Measurements from ENCODE around the gene PRKCH.
"Not testable (repeated sequence)": the region's sequence is repeated elsewhere in the genome, so short reads cannot be mapped to it uniquely, and the experiment has no call there.

PRKCH gene

DNA sequence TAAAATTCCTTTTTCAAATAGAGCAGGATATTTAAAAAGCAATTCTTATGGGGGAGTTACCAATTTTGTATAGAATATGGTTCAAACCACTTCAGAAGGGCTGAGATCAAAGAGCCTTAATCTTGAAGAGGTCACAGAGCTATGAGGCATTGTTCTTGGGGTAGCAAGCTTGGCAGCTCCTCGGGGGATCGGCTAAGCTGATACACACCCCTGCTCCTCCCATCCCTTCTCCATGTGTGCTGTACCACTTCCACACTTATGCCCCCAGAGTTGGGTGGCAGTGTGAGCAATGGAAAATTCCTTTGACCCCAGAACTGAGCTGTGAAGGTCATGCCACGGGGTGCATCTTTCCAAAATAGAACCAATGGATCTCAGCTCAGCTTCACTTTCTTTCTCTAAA lies 25.2 kb upstream of the PRKCH start:
- H3K4me3 Mint-ChIP-seq: peak overlapping the region; percentile 37
- ATAC-seq (peak; percentile 87), DNase-seq (no peak)
- peaks cover 51% of the 10 kb centered on the region for H3K4me1 Mint-ChIP-seq
- H3K36me3 Mint-ChIP-seq (ENCODE audit: low read depth): no peaks in the 10 kb centered on the region
- no peaks in the 10 kb centered on the region for H3K9me3 Mint-ChIP-seq
- H3K27me3 Mint-ChIP-seq: no peaks in the 10 kb centered on the region
- peak overlapping the region; percentile 68 for H3K27ac Mint-ChIP-seq

DNA sequence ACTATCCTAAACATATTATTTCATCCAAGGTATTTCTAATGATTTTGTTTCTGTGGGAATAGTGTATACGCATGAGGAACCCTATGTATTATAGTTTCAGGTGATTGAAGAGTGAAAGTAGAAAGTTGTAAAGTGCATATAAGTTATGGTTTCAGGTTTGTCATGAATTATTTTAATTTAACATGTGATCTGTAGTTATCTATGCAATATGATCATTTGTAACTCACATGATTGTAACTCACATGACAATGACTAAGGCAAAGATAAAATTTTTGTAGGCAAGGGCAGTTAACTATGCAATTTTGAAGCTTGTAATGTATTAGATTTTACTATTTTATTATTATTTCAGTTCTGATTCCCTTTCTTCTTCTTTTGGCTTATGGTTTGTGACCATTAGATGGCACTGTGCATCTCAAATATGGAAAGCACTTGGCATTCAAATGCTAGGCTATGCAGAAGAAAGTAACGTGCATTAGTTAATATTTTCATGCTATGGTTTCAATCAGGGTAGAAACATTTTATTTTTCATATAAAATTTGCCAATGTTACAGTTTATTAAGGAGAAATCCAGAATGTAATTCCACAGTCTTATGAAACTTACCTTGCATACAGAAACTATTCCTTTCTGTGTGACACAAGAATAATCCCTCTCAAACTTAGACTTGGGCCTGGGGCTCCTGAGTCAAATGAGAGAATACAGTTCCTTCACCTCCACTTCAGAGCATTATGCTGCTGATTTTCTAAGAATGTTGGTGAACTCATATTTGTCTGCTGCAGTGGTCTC lies 24.5 kb upstream of the PRKCH start:
- peak overlapping the region; percentile 68 for H3K27ac Mint-ChIP-seq
- no peaks in the 10 kb centered on the region for H3K9me3 Mint-ChIP-seq
- ATAC-seq: no peak
- no peaks in the 10 kb centered on the region for H3K27me3 Mint-ChIP-seq
- peak overlapping the region; percentile 37 for H3K4me3 Mint-ChIP-seq
- no peaks in the 10 kb centered on the region for H3K36me3 Mint-ChIP-seq (ENCODE audit: low read depth)
- no peak for DNase-seq
- peaks cover 51% of the 10 kb centered on the region for H3K4me1 Mint-ChIP-seq

DNA sequence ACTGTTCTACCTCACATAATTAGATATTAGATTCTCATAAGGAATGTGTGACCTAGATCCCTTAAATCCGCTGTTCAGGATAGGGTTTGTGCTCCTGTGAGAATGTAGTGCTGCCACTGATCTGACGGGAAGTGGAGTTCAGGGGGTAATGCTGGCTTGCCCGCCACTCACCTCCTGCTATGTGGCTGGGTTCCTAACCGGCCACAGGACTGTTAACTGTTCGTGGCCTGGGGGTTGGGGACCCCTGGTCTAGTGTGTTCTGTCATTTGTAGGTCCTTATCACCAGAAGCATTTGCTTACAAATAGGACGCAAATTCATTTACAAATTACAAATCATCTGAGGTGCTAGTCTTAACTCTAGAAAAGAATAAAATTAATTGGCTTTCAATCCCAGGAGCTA lies 23.8 kb upstream of the PRKCH start:
- ATAC-seq (no peak), DNase-seq (no peak)
- Mint-ChIP-seq H3K9me3 (peaks cover 2% of the 10 kb centered on the region), H3K36me3 (ENCODE audit: low read depth) (no peaks in the 10 kb centered on the region), H3K4me1 (peaks cover 51% of the 10 kb centered on the region), H3K27ac (peak overlapping the region; percentile 66), H3K27me3 (no peaks in the 10 kb centered on the region), H3K4me3 (no peak overlapping the region)

DNA sequence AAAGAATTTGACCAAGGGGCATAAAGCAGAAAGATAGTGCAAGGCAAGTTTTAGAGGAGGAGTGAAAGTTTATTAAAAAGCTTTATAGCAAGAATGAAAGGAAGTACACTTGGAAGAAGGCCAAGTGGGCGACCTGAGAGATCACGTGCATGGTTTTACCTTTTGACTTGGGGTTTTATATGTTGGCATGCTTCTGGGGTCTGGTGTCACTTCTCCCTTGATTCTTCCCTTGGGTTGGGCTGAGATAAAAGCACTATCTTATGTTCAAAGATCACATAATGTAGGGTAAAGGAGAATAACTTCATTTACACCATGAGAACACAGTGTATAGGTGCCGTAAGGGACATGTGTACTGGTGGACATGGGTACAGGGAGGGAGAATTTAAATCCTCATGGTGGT lies 22.6 kb upstream of the PRKCH start:
- Mint-ChIP-seq H3K9me3 (peaks cover 4% of the 10 kb centered on the region), H3K36me3 (ENCODE audit: low read depth) (peaks cover 5% of the 10 kb centered on the region), H3K4me3 (no peak overlapping the region), H3K27me3 (no peaks in the 10 kb centered on the region), H3K4me1 (peaks cover 51% of the 10 kb centered on the region), H3K27ac (peak overlapping the region; percentile 16)
- no peak for ATAC-seq
- DNase-seq: no peak

DNA sequence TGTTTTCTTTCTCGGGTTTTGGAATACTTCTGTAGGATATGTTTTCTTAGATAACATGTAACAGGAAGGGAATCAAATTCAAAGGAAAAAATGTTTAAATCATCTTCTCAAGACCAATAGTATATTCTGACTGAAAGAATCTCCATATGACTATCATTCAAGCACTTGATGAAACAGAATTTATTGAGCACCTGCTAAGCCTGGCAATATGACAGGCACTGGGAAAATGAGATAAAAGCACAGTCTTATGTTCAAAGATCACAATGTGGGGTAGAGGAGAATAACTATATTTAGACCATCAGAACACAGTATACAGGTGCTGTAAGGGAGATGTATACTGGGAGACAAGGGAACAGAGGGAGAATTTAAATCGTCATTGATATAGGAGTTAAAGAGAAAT lies 21.2 kb upstream of the PRKCH start:
- Mint-ChIP-seq H3K27ac (no peak overlapping the region), H3K4me3 (no peak overlapping the region), H3K36me3 (ENCODE audit: low read depth) (peaks cover 10% of the 10 kb centered on the region), H3K9me3 (peaks cover 4% of the 10 kb centered on the region), H3K4me1 (peaks cover 51% of the 10 kb centered on the region), H3K27me3 (no peaks in the 10 kb centered on the region)
- ATAC-seq: no peak
- DNase-seq: no peak

DNA sequence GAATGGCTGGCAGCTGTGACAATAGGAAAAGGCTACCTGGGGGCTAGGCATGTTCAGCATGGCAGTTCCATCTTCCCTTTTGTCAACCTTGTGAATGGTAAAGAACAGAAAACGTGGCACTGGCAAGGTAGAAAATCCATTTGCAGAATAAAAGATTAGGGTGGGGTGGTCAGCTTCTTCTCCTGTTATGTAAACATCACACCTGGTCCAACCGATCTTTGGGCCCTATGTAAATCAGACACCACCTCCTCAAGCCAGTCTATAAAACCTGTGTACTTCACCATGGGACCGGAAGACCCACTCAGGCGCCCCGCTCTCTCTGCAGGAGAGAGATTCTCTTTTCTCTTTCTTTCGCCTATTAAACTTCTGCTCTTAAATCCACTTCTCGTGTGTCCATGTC lies 20.6 kb upstream of the PRKCH start:
- no peaks in the 10 kb centered on the region for H3K27me3 Mint-ChIP-seq
- H3K36me3 Mint-ChIP-seq (ENCODE audit: low read depth): peaks cover 13% of the 10 kb centered on the region
- peaks cover 47% of the 10 kb centered on the region for H3K4me1 Mint-ChIP-seq
- H3K9me3 Mint-ChIP-seq: peaks cover 8% of the 10 kb centered on the region
- H3K27ac Mint-ChIP-seq: no peak overlapping the region
- DNase-seq (no peak), ATAC-seq (no peak)
- no peak overlapping the region for H3K4me3 Mint-ChIP-seq

DNA sequence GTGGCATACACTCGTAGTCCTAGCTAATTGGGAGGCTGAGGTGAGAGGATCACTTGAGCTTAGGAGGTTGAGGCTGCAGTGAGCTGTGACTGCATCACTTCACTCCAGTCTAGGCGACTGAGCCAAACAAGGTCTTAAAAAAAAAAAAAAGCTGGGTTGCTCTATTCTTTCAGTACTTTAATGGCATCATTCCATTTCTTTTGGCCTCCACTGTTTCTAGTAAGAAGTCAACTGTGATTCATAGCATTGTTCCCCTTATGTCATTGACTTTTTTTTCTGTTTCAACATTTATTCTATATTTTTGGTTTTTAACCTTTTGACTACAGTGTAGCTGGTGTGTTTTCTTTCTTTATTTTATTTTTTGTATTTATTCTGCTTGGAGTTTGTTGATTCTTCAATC lies 16.7 kb upstream of the PRKCH start:
- no peaks in the 10 kb centered on the region for H3K27me3 Mint-ChIP-seq
- H3K4me1 Mint-ChIP-seq: peaks cover 16% of the 10 kb centered on the region
- DNase-seq: no peak
- no peak overlapping the region for H3K4me3 Mint-ChIP-seq
- H3K9me3 Mint-ChIP-seq: peaks cover 19% of the 10 kb centered on the region
- H3K36me3 Mint-ChIP-seq (ENCODE audit: low read depth): peaks cover 31% of the 10 kb centered on the region
- H3K27ac Mint-ChIP-seq: no peak overlapping the region
- ATAC-seq: no peak

DNA sequence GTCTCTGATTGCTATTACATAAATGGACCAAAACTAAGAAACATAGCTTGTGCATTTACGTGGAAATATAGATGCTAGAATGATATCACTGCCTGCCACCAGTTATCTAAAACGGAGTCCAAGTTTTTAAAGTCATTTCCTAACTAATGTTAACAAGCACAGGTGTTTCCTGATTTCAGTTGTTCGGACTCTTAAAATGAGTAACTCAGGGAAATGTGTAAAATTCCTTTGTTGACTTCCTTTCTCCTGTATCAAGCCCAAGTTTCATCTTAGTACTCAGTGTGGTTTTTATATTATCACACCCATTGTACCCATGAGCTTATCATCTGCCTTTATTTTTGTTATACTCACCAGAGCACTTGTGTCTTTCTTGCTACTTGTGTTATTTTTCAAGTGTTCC lies 13.2 kb upstream of the PRKCH start:
- DNase-seq (no peak), ATAC-seq (no peak)
- H3K36me3 Mint-ChIP-seq (ENCODE audit: low read depth): peaks cover 50% of the 10 kb centered on the region
- peaks cover 33% of the 10 kb centered on the region for H3K9me3 Mint-ChIP-seq
- no peak overlapping the region for H3K4me3 Mint-ChIP-seq
- no peak overlapping the region for H3K27ac Mint-ChIP-seq
- peaks cover 16% of the 10 kb centered on the region for H3K4me1 Mint-ChIP-seq
- no peaks in the 10 kb centered on the region for H3K27me3 Mint-ChIP-seq

DNA sequence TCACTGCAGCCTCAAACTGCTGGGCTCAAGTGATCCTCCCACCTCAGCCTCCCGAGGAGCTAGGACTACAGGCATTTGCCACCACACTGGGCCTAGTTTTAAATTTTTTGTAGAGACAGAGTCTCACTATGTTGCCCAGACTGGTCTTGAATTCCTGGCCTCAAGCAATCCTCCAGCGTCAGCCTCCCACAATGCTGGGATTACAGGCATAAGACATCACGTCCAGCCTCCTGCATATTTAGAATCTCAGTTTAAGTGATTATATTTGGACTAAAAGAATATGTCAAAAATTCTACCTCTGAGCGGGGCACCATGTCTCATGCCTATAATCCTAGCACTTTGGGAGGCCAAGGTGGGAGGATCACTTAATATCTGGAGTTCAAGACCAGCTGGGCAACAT lies 12.7 kb upstream of the PRKCH start:
- not testable (repeated sequence) for DNase-seq, H3K27me3 Mint-ChIP-seq, ATAC-seq, H3K27ac Mint-ChIP-seq, H3K4me3 Mint-ChIP-seq
- Mint-ChIP-seq H3K36me3 (ENCODE audit: low read depth) (peaks cover 49% of the 10 kb centered on the region), H3K9me3 (peaks cover 38% of the 10 kb centered on the region), H3K4me1 (peaks cover 16% of the 10 kb centered on the region)

DNA sequence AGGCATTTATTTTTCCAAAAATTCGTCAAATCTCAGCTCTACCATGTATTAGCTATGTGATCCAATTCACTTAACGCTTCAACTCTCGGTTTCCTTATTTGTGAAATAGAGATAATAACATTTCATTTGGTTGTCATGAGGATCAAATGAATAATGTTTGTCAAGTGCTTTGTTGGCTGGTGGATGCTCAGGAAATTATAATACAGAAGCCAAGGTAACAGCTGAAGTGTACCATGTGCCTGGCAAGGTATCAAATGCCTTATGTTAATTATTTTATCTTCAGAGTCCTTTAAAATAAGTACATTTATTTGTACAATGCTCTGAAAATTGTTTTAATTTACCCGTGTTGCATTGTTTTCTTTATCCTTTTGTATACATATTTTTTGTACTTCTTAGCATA lies 6.1 kb upstream of the PRKCH start:
- Mint-ChIP-seq H3K36me3 (ENCODE audit: low read depth) (peaks cover 26% of the 10 kb centered on the region), H3K27me3 (no peaks in the 10 kb centered on the region), H3K4me1 (peaks cover 9% of the 10 kb centered on the region), H3K27ac (no peak overlapping the region), H3K9me3 (peaks cover 33% of the 10 kb centered on the region), H3K4me3 (no peak overlapping the region)
- ATAC-seq: no peak
- no peak for DNase-seq

DNA sequence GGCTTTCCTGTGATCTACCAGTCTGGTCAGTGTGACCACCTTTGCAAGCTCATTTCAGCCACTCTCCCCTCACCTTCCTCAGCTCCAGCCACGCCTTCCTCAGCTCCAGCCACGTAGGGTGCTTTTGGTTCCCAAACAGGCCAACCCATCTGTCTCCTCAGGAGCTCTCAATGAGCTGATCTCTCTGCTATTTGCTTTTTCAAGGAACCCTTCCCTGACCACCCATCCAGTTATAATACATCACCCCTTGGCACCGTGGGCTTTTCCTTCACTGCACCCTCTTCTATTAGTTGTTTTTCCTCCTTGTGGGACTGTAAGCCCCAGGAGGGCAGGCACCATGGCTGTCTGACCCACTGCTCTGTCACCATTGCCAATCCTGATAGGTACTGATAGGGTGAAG lies 2.3 kb upstream of the PRKCH start:
- Mint-ChIP-seq H3K9me3 (peaks cover 12% of the 10 kb centered on the region), H3K4me1 (peaks cover 10% of the 10 kb centered on the region), H3K27ac (no peak overlapping the region), H3K27me3 (no peaks in the 10 kb centered on the region), H3K4me3 (no peak overlapping the region), H3K36me3 (ENCODE audit: low read depth) (peaks cover 23% of the 10 kb centered on the region)
- ATAC-seq (no peak), DNase-seq (no peak)

DNA sequence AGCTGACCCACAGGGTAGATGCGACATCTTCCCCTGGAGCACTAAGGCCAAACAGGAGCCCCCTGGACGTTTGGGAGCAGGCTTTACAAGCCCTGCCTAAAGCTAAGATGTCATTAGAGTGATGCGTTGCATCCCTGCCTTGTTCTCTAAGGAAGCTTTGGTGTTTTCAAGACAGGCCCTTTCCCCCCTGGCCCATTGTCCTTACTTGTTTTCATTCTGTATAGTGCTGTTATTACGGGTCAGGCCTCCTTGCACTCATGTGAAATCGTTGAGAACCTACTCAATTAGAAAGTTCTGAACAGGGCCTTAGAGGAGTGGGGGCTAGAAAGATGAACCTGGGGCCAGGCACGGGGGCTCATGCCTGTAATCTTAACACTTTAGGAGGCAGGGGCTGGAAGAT lies 1.7 kb upstream of the PRKCH start:
- H3K36me3 Mint-ChIP-seq (ENCODE audit: low read depth): peaks cover 23% of the 10 kb centered on the region
- DNase-seq (no peak), ATAC-seq (no peak)
- H3K4me3 Mint-ChIP-seq: no peak overlapping the region
- no peak overlapping the region for H3K27ac Mint-ChIP-seq
- H3K27me3 Mint-ChIP-seq: no peaks in the 10 kb centered on the region
- peaks cover 13% of the 10 kb centered on the region for H3K4me1 Mint-ChIP-seq
- peaks cover 6% of the 10 kb centered on the region for H3K9me3 Mint-ChIP-seq

DNA sequence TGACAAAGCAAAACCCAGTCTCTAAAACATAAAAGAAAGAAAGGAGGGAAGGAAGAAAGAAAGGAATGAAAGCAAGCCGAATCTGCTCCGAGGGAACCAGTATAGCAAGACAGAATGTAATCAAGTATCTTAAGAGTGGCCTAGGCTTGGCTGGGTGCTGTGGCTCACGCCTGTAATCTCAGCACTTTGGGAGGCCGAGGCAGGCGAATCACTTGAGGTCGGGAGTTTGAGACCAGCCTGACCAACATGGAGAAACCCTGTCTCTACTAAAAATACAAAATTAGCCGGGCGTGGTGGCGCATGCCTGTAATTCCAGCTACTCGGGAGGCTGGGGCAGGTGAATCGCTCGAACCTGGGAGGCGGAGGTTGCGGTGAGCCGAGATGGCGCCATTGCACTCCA lies 1.2 kb upstream of the PRKCH start:
- H3K9me3 Mint-ChIP-seq: not testable (repeated sequence)

DNA sequence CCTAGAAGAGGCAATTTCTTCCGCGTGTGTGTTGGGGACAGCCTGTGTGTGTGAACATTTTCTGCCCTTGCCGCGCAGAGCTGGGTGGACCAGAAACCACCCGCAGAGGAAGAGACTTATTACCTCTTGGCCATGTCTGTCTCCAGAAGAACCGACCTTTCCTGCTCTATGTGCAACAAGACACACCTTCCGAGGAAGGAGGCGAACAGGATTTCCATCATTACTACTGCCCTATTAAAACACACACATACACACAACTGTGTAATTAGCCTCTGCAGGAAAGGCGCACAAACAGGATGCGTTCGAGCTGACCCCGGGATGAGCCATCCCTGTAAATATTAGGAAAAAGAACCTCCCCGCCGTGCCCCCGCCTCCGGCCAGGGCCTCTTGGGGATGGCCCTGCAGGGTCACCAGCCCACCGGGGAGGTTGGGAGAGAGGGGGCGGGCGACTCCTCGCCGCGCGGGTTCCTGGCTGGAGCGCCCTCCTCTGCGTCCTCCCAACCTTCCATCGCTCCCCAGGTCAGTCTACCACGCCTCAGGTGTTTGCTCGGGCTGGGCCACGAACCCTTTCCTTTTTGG lies 484 bp upstream of the PRKCH start:
- H3K36me3 Mint-ChIP-seq (ENCODE audit: low read depth): peaks cover 34% of the 10 kb centered on the region
- H3K9me3 Mint-ChIP-seq: no peaks in the 10 kb centered on the region
- no peaks in the 10 kb centered on the region for H3K27me3 Mint-ChIP-seq
- DNase-seq (no peak), ATAC-seq (no peak)
- H3K27ac Mint-ChIP-seq: no peak overlapping the region
- H3K4me1 Mint-ChIP-seq: peaks cover 25% of the 10 kb centered on the region
- peak overlapping the region; percentile 97 for H3K4me3 Mint-ChIP-seq

More for the DNA sequence above, 1.2 kb upstream of the PRKCH start:
- Mint-ChIP-seq H3K36me3 (ENCODE audit: low read depth) (peaks cover 26% of the 10 kb centered on the region), H3K4me1 (peaks cover 17% of the 10 kb centered on the region)
- not testable (repeated sequence) for DNase-seq, H3K27me3 Mint-ChIP-seq, ATAC-seq, H3K4me3 Mint-ChIP-seq, H3K27ac Mint-ChIP-seq

DNA sequence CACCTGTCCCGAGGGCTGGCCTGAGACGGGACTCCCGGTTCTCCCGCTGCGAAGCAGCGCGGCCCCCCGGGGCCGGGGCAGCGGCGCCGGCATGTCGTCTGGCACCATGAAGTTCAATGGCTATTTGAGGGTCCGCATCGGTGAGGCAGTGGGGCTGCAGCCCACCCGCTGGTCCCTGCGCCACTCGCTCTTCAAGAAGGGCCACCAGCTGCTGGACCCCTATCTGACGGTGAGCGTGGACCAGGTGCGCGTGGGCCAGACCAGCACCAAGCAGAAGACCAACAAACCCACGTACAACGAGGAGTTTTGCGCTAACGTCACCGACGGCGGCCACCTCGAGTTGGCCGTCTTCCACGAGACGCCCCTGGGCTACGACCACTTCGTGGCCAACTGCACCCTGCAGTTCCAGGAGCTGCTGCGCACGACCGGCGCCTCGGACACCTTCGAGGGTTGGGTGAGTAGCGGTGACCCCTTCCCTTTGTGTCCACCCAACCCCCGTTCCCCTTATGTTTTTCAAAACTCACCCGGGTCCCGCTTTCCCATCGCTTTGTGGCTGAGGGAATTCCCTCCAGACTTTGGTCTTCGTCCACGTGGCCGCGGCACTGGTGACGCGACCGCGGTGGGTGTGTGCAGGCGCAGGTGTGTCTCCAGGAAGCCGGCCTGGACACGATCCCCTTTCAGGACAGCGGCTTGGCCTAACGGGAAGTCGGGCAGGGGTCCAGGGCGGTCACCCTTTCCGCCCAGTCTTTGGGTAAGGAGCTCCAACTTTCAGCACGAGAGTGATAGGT lies 826 bp downstream of the PRKCH start:
- Mint-ChIP-seq H3K27ac (peak overlapping the region; percentile 96), H3K4me1 (peaks cover 38% of the 10 kb centered on the region), H3K36me3 (ENCODE audit: low read depth) (peaks cover 47% of the 10 kb centered on the region), H3K4me3 (peak overlapping the region; percentile 97), H3K9me3 (no peaks in the 10 kb centered on the region), H3K27me3 (no peaks in the 10 kb centered on the region)
- DNase-seq (no peak), ATAC-seq (no peak)

All from activated naive CD8-positive, alpha-beta T cell treated with anti-CD3 and anti-CD28 coated beads, Interleukin-2, amount 50 U/mL, for 24 hours (primary cell).